Stimulated activated CD4-positive, alpha-beta T cell treated with anti-CD3 and anti-CD28 coated beads, Interleukin-4, amount 100 ng/mL, for 48 hours (primary cell): ENCODE data around the gene TMEM116.
"Not testable (repeated sequence)": the region's sequence is repeated elsewhere in the genome, so short reads cannot be mapped to it uniquely, and the experiment has no call there.

Experiments used
- DNase-seq, 2 donors: peaks; one replicate each; pipeline ENCODE4 v3.0.0-alpha.2; 2020; ENCODE audit warnings: low read depth in 2 of 2

Gene TMEM116

GRCh38 chr12:112009596-112009995, 3.4 kb downstream of the TMEM116 start:
- DNase-seq = not testable (repeated sequence)

DNA sequence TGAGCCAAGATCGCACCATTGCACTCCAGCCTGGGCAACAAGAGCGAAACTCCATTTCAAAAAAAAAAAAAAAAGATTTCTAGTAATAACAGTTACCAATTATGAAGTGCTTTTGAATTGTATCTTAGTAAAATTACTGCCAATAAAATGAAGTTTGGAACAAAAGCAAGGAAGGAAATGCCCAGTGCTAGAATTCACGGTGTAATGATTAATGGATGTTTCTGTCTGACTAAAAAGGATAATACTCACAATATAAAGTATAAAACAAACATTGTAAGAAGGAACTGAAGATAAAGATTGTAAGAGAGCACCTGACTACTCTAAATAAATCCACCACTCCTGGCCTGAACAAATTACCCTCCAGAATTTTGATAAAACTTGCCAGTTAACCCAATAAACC, 4.0 kb downstream of the TMEM116 start:
- no peak for DNase-seq

GRCh38 chr12:112007945-112008344, 5.0 kb downstream of the TMEM116 start:
- DNase-seq = no peak

GRCh38 chr12:112005419-112006395, 7.3 kb downstream of the TMEM116 start:
- DNase-seq = no peak

- DNase-seq = no peak
Measured at GRCh38 chr12:112004041-112004440, 8.9 kb downstream of the TMEM116 start.

GRCh38 chr12:112001576-112001975, 11.4 kb downstream of the TMEM116 start:
- no peak for DNase-seq

GRCh38 chr12:112000820-112001219, 12.1 kb downstream of the TMEM116 start:
- DNase-seq = no peak

GRCh38 chr12:111999129-111999528, 13.8 kb downstream of the TMEM116 start:
- DNase-seq = not testable (repeated sequence)

DNA sequence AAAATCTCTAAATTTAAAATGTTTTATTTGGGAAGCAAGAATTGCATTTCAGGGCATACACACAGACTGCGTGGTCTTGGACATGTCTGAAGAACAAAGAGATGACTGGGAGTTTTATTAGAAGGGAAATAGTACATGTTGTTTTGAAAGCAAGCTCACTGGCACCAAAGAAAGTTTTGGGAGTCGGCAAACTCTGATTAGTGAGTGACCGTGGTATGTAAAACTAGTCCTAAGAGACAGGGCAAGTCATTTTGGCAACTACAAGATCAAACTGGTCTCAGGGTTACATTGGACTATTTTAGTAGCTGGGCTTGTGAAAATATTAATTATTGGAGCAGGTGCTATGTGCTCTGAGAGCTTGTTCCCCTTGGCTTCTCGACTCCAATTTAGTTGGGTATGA, 14.9 kb downstream of the TMEM116 start:
- DNase-seq = no peak

DNA sequence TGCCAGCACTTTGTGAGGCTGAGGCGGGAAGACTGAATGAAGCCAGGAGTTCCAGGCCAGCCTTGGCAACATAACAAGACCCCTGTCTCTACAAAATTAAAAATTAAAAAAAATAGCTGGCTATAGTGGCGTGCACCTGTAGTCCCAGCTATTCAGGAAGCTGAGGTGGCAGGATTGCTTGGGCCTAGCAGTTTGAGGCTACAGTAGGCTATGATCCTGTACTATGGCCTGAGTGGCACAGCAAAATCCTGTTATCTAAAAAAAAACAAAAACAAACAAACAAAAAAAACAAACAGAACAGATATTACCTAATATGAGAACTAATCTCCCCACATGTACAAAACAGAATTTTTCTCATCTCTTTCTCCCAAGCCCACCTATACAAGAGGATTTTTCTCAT, 15.7 kb downstream of the TMEM116 start:
- no peak for DNase-seq

DNA sequence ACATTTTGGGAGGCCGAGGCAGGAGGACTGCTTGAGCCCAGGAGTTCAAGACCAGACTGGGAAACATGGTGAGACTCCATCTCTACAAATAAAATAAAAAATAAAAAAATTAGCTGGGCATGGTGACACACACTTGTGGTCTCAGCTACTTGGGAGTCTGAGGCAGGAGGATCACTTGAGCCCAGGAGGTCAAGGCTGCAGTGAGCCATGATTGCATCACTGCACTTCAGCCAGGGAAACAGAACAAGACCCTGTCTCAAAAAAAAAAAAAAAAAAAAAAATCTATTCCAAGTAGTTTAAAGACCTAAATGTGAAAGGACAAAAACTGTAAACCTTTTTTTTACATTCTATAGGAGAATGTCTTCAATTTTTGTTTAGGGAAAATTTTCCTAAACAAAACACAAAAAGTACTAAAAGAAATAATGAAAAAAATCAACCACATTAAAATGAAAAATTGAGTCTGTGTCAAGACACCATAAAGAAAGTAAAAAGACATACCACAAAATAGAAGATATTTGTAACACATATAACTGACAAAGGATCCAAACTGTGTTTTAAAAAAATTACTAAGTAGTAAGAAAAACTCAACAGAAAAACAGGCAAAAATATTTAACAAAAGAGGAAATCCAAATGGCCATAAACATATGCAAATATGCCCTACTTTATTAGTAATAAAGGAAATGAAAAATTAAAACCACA, 17.0 kb downstream of the TMEM116 start:
- no peak for DNase-seq

DNA sequence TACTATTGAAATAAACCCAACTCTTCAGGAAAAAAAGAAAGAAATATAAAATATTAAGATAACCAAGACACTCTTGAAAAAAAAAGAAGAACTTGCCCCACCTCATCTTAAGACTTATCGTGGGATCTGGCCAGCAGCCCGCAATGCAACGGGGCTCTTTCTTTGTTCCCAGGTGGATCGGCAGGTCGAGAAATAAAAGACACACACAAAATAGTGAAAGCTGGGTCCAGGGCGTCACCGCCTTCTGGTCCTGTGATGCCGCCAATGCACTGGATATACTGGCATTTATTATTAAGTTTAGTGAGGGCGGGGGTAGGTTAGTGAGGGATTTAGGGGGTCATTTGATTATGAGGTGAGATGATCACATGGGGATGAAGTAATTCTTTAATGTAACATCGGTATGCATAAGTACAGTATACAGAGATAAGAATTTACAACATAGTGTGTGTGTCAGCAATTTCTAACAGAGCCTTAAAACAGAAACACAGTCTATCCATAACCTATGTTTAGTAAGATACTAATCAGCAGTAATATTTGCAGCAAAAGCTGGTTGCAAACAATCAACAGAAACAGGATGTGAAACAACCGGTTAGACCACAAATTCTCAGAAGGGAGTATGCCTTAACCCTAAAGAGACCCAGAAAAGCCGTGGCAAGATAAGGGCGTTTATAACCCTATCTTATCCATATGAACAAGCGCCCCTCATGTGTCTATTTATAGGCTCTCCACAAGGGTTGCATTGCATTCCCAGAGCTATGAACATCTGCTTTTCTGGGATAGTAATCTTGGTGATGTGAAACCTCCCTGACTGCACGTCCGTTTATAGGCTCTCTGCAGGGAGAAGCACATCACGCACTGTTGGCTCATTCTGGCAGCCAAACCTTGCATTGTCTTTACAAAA, 18.5 kb downstream of the TMEM116 start:
- not testable (repeated sequence) for DNase-seq

- no peak for DNase-seq
Measured at GRCh38 chr12:111993292-111994150, 19.4 kb downstream of the TMEM116 start.

- no peak for DNase-seq
Measured at GRCh38 chr12:111992464-111992863, 20.5 kb downstream of the TMEM116 start.

DNA sequence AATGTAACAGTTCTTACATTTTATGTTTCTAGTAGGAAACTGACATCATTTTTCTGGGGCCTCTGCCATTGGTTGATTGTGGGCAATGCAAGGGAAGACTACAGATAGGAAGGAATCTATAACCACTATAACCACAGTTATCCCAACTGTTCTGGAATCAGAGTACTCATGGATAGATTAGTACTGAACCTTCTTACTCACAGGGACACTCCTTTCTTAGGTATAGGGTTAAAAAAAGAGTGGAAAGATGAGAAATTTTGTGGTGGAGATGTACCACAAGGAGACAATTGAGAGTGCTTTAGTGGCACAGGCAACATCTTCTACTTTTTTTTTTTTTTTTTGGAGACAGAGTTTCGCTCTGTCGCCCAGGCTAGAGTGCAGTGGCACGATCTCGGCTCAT, 21.0 kb downstream of the TMEM116 start:
- DNase-seq = no peak

DNA sequence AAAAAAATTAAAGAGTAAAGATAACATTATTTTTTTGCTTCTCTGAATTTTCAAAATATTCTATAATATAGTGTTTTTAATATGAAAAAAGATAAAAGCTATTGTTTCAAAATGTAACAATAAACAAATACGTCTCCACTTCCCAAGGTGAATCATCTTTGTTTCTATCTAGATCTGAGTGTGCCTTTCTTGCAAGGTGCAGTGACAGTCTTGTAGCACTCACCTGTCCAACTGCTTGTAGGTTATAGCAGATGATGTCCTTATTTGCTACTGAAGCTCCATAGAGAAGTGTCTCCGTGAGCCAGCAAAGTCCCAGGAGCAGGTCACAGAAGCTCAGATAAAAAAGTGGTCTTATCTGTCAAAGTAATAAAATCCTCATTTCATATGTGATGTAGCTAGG, 21.4 kb downstream of the TMEM116 start:
- no peak for DNase-seq

DNA sequence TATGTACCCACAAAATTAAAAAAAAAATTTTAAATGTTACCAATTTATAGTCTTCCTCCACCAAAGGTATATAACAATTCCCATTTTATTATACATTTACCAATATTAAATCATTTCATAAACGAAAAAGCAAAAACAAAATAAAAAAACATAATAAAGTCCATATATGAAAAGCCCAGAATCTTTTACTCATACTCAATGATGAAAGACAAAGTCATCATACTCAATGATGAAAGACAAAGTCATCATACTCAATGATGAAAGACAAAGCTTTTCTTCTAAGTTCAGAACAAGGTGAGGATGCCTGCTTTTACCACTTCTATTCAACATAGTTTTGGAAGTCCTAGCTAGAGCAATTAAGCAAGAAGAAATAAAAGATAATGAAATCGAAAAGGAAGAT, 28.1 kb downstream of the TMEM116 start:
- no peak for DNase-seq

DNA sequence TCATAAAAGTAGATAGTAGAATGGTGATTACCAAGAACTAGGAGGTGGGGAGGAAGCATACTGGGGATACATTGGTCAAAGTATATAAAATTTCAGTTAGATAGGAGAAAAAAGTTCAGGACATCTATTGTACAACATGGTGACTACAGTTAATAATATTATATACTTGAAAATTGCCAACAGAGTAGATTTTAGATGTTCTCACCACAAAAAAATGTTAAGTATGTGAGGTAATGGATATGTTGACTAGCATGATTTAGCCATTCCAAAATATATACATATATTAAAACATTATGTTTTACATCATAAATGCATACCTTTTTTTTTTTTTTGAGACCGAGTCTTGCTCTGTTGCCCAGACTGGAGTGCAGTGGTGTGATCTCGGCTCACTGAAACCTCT, 31.0 kb downstream of the TMEM116 start:
- DNase-seq = no peak

DNA sequence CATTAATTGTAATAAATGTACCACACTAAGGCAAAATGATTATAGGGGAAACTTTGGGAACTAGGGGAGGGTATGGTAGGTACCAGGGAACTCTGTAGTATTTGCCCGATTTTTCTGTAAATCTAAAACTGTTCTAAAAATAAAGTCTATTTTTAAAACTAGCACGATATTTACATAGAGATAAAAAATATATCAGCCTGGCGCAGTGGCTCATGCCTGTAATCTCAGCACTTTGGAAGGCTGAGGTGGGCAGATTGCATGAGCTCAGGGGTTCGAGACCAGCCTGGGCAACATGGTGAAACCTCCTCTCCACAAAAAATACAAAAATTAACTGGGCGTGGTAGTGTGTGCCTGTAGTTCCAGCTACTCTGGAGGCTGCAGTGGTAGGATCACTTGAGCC, 32.4 kb downstream of the TMEM116 start:
- DNase-seq = no peak

GRCh38 chr12:111978545-111978944, 34.4 kb downstream of the TMEM116 start:
- DNase-seq = no peak

GRCh38 chr12:111976860-111977259, 36.1 kb downstream of the TMEM116 start:
- DNase-seq = no peak
